ENCODE measurements around the gene SYNDIG1.

Gene SYNDIG1

GRCh38 chr20:24679448-24680047, 210.1 kb downstream of the SYNDIG1 start:
- no peak for DNase-seq

- DNase-seq = no peak
Measured at GRCh38 chr20:24681634-24682495, 212.4 kb downstream of the SYNDIG1 start.

DNA sequence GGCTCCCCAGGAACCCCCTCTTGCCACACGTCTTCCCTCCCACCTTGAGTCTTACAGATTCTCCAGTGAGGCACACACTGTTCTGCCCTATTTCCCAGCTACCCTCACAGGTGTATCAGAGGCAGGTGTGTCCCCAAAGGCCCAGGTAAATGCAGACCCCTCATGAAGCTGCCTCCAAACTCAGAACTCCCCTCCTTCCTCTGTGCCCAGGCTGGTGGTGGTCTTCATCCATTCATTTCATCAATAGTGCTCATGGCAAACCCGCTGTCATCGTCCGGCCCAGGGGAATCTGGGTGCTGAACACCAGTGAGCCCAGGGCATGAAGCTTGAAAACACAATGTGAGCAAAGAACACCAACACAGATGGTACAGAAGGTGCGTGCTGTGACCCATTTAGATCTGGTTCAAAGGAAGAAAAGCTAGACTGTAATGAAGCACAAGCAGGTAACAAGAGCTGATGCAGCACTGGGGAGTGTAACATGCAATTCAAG, 213.1 kb downstream of the SYNDIG1 start:
- DNase-seq = no peak

GRCh38 chr20:24683676-24684075, 214.2 kb downstream of the SYNDIG1 start:
- DNase-seq = no peak

DNA sequence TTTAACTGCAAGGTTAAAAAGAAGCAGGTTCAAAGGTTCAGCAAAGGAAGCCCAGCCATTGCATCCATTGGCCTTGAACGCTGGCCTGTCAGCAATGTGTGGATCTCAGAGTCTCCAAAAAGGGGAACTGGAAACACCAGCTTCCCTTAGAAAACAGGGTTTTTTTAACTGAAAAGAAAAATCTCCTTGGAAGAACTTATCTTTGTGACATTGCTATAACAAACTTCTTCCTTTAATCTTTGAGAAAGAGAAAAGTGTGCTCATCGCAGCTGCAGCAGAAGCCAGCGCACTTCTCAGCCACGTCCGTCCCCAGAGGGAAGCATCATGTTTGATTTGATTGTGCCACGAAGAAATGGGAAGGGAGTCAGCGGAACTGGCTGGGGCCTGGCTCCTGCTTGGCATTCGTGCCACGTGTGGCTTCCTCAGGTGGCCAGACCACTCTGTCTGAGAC, 215.0 kb downstream of the SYNDIG1 start:
- no peak for DNase-seq

- no peak for DNase-seq
Measured at GRCh38 chr20:24684956-24685691, 215.7 kb downstream of the SYNDIG1 start.

DNA sequence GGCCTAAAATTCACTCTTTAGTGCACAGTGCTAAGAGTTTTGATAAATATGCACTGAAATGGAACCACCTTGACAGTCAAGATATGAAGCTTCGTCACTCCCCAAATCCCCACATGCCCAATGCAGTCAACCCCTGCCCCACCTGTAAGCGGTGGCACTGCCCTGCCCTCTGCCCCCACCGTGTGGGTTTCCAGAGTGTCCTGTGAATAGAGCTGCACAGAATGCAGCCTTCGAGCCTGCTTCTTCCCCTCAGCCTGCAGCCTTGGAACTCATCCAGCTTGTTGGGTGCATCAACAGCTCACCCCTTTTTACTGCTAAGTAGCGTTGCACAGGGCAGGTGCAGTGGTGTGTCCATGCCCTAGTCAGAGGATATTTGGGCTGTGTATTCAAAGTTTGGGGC, 216.3 kb downstream of the SYNDIG1 start:
- DNase-seq = no peak

GRCh38 chr20:24686156-24686555, 216.7 kb downstream of the SYNDIG1 start:
- DNase-seq = no peak

GRCh38 chr20:24690408-24690807, 221.0 kb downstream of the SYNDIG1 start:
- DNase-seq = no peak

- no peak for DNase-seq
Measured at GRCh38 chr20:24691901-24692351, 222.5 kb downstream of the SYNDIG1 start.

- no peak for DNase-seq
Measured at GRCh38 chr20:24692446-24693200, 223.2 kb downstream of the SYNDIG1 start.

GRCh38 chr20:24693466-24694156, 224.2 kb downstream of the SYNDIG1 start:
- no peak for DNase-seq

- no peak for DNase-seq
Measured at GRCh38 chr20:24694157-24694726, 224.8 kb downstream of the SYNDIG1 start.

DNA sequence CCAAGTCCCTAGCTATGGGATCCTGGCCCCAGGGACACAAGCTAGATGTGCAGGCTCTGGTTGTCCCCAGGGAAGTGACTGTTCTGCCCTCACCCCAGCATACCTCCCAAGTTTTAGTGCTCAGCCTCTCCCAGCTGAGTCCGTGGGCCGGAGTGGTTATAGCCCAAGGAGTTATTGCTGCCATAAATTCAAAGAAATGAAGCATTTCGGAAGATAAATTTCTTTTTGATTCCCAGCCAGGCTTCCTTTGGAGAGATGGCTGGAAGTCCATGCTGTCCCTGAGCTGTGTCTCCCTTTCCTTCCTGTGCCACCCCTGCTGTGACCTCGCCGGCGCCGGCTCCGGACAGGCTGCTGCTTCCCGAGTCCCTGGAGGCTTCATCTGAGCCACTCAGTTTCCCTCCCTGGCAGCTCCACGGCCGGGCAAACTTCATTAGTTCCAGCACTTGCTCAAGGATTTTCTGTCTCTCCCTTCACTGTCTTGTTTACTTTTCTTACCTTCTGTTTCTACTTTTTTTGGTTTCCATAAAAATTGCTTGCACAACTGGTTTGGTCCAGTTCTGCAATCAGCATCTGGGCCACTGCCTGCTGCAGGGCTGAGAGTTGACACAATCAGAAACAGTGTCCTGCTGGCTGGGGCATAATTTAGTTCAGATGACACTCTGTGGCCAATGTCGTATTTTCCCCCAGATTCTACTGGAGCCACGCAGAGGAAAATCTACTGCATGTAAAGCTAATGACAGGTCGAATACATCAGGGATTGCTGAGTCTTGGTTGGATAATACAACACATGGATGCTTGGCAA, 225.5 kb downstream of the SYNDIG1 start:
- no peak for DNase-seq

DNA sequence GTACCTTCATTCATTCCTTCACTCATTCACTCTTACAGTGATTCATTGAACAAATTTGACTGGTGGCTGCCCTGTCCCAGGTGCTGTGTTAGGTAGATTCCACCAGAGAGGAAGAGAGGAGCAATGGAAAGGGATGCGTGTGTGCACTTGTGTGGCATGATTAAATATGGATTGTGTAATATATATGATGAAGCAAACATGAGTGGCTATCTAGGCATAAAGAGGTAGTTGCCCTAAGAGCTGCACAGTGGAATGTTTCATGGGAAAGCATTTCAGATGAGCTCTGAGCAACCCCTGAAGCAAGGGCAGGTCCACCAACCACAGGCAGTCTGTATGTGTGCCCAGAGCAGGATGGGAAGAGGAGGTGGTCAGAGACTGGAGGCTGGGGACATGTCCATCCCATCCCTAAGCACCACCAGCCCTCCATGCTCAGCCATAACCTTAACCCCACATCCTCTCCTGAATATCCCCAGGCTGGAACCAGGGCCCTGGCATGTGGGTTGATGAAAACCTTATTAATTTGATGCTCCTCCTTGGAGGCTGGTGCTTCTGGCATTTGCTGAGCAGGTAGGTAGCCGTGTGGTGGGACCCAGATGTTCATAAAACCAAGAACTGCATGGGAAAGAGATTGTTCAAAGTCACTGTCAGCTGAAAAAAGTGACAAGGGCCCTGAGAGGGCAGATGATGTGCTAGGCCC, 226.2 kb downstream of the SYNDIG1 start:
- DNase-seq = no peak

DNA sequence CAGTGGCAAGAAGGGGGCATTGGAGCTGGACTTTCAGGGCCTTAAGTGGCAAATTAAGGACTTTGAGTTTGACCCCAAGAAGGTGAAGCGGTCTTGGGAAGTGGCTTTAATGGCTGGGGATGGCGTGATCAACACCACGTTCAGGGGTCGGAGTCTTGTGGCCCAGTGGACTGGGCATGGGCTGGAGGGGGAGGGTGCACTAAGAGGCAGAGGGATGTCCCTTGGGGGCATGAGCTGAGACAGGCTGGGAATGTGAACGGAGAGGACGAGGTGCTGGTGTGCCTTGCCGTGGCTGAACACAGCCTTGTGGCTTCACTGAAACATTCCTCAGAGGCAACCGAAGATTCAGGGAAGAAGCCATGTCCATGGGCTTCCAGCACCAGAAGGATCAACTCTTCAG, 227.0 kb downstream of the SYNDIG1 start:
- no peak for DNase-seq

DNA sequence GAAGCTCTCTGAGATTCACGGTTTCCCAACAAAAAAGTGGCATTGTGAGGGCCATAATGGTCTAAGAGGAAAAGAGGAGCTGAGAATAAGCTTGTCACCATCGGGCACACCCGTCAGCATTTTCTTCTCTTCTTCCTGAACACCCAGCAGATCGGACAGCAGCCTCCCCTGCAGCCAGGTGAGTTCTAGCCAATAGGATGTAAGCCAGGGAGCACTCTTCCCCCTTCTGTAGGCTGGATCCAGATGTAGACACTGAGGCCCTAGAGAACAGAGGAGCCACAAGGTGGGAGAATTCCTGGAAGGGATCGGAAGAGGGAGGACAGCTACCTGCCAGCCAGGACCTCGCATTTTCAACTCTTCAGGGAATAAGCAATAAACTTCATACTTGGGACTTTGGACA, 228.0 kb downstream of the SYNDIG1 start:
- DNase-seq = no peak

GRCh38 chr20:24698189-24698588, 228.8 kb downstream of the SYNDIG1 start:
- no peak for DNase-seq

DNA sequence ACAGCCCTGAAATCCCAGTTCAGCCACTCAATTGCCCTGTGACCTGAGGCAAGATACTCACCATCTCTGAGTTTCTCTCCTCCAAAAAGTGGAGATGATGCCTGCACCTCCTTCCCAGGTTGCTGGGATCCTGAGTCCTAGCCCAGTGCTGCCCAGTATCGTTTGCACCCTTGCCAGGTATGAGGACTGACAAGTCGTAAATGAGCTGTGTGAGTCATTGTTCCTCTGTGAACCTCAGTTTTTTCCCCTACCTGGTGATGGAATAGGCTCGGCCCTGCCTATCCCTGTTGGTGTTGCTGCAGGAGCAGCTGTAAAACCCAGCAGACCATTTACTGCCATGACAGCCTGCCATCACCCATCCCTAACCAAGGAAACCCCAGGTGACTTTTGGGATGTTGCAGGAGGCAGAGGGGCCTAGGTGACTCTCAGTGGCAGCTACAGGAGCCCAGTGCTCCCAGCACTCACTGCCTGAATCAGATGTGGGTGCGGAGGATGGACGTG, 229.3 kb downstream of the SYNDIG1 start:
- no peak for DNase-seq
